Astrocyte (in vitro differentiated cells and primary cell): ENCODE measurements around the gene SHROOM3. TPM values are rescaled to one million over a fixed set of nuclear protein-coding genes. Genes with fewer than 3 reads are reported as not detected.
A peak's percentile ranks its signal among the peaks of the same experiment; 100 is the strongest.

Source experiments
- DNase-seq: peaks from one replicate; pipeline ENCODE4 v3.0.0-alpha.2; 2010; ENCODE audit warnings: low read depth
- FAIRE-seq: peaks from 2 replicates; lab custom pipeline; 2011; peaks lifted over from hg19 to GRCh38; lab: Jason Lieb, UNC
- H2AFZ ChIP-seq: 2 replicates; pipeline ENCODE4 v1.6.0; 2012; ENCODE audit warnings: low read depth, low read length, inconsistent platforms
- H3K27ac ChIP-seq: 2 replicates; pipeline ENCODE4 v1.5.1; 2011; ENCODE audit warnings: low read depth, low read length, inconsistent platforms
- H3K27me3 ChIP-seq: 2 replicates; pipeline ENCODE4 v1.6.0; 2011; ENCODE audit warnings: low read length, inconsistent platforms; ENCODE audit not compliant: insufficient read depth
- H3K36me3 ChIP-seq: 2 replicates; pipeline ENCODE4 v1.5.1; 2011; ENCODE audit warnings: low read length, inconsistent platforms; ENCODE audit not compliant: insufficient read depth
- H3K4me1 ChIP-seq: 2 replicates; pipeline ENCODE4 v1.5.1; 2011; ENCODE audit warnings: low read length, inconsistent platforms; ENCODE audit not compliant: insufficient read depth
- H3K4me2 ChIP-seq: 2 replicates; pipeline ENCODE4 v1.6.0; 2012; ENCODE audit warnings: low read length, inconsistent platforms
- H3K4me3 ChIP-seq: 2 replicates; pipeline ENCODE4 v1.5.1; 2011; ENCODE audit warnings: low read depth, mild to moderate bottlenecking, low read length, inconsistent platforms; ENCODE audit not compliant: insufficient read depth
- H3K79me2 ChIP-seq: 2 replicates; pipeline ENCODE4 v1.6.0; 2012; ENCODE audit warnings: mild to moderate bottlenecking, low read length, inconsistent platforms; ENCODE audit not compliant: insufficient read depth
- H3K9ac ChIP-seq: 2 replicates; pipeline ENCODE4 v1.6.0; 2012; ENCODE audit warnings: mild to moderate bottlenecking, low read length, inconsistent platforms
- H3K9me3 ChIP-seq: 2 replicates; pipeline ENCODE4 v1.5.1; 2012; ENCODE audit warnings: low read depth, mild to moderate bottlenecking, low read length, inconsistent platforms; ENCODE audit not compliant: insufficient read depth
- H4K20me1 ChIP-seq: 2 replicates; pipeline ENCODE4 v1.6.0; 2012; ENCODE audit warnings: low read length, inconsistent platforms; ENCODE audit not compliant: insufficient read depth
- H3K27ac Mint-ChIP-seq: one replicate; pipeline ENCODE4 v1.8.0; 2021; ENCODE audit warnings: mild to moderate bottlenecking, mixed read lengths; ENCODE audit not compliant: unreplicated experiment
- H3K27me3 Mint-ChIP-seq: one replicate; pipeline ENCODE4 v1.8.0; 2021; ENCODE audit warnings: low read depth, mixed read lengths; ENCODE audit not compliant: unreplicated experiment
- H3K36me3 Mint-ChIP-seq: one replicate; pipeline ENCODE4 v1.8.0; 2021; ENCODE audit warnings: low read depth, mixed read lengths; ENCODE audit not compliant: unreplicated experiment
- H3K4me1 Mint-ChIP-seq: one replicate; pipeline ENCODE4 v1.8.0; 2021; ENCODE audit warnings: low read depth, mixed read lengths; ENCODE audit not compliant: unreplicated experiment
- H3K4me3 Mint-ChIP-seq: one replicate; pipeline ENCODE4 v1.8.0; 2021; ENCODE audit warnings: mild to moderate bottlenecking, moderate library complexity, mixed read lengths; ENCODE audit not compliant: unreplicated experiment
- H3K9me3 Mint-ChIP-seq: one replicate; pipeline ENCODE4 v1.8.0; 2021; ENCODE audit warnings: mild to moderate bottlenecking, mixed read lengths; ENCODE audit not compliant: unreplicated experiment
- EZH2 ChIP-seq: IDR thresholded peaks from 2 replicates; pipeline ENCODE4 v1.6.1; 2012; ENCODE audit warnings: mild to moderate bottlenecking, low read length, inconsistent platforms; ENCODE audit not compliant: insufficient read depth
- total RNA-seq: library from RNA; stranded (reverse); gene quantifications from 2 replicates; pipeline ENCODE4 v1.2.1, GENCODE V29; 2021
- TF ChIP-seq, protein P1 (sequence below): IDR thresholded peaks from 2 replicates; pipeline ENCODE4 v1.5.1; 2011; ENCODE audit warnings: low read depth, mild to moderate bottlenecking, inconsistent platforms, low read length, moderate library complexity; ENCODE audit not compliant: insufficient read depth

Gene SHROOM3
- total RNA-seq, 1 donor from 2014 or later: 64.6 TPM

DNA sequence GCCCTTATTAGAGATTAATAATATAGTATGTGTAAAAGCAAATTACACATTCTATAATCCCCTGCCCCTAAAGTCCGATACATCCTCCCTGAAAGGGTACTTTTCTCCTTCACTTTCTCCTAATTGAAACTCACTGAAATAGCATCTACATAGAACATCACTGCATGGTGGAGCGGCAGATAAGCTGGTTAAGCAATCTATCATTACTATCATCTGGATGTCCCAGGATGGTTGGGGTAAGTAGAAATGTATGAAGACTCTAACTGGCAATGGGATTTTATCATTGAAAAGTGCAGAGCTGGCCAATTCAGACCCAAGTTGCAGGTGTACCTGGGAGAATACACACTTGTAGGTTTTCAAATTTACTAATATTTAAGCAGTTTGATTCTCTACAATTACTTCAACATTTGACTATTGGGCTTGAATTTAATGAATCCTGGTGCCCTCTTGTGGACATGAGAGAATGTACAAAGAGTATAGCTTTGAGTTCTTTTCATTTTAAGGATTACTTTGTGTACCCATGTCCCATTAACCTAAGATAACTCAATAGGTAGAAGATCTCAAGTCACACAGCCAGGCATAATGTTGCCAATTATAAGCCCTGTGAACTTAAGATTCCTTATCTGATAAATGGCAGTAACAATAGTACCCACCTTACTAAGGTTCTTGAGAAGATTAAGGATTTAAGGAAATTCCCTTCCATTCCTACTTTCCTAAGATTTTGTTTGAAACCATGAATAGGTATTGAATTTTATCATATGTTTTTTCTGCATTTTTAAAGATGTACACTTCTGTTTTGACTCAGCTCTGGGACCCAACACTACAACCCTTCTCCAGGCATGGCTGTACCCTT lies 69.8 kb downstream of the SHROOM3 start:
- Mint-ChIP-seq H3K27me3 (no peaks in the 10 kb centered on the region), H3K9me3 (no peaks in the 10 kb centered on the region), H3K4me3 (no peak overlapping the region), H3K4me1 (no peaks in the 10 kb centered on the region), H3K27ac (no peak overlapping the region), H3K36me3 (no peaks in the 10 kb centered on the region)
- Histone ChIP-seq H4K20me1 (no peaks in the 10 kb centered on the region), H3K27me3 (no peaks in the 10 kb centered on the region), H3K27ac (no peak overlapping the region), H2AFZ (no peak overlapping the region), H3K9ac (no peak overlapping the region), H3K79me2 (no peaks in the 10 kb centered on the region), H3K4me2 (no peak overlapping the region), H3K9me3 (no peaks in the 10 kb centered on the region), H3K4me1 (no peaks in the 10 kb centered on the region), H3K36me3 (no peaks in the 10 kb centered on the region), H3K4me3 (no peak overlapping the region)
- DNase-seq (peak; percentile 40), FAIRE-seq (peak; percentile 85)
- TF ChIP-seq, protein P1, sequence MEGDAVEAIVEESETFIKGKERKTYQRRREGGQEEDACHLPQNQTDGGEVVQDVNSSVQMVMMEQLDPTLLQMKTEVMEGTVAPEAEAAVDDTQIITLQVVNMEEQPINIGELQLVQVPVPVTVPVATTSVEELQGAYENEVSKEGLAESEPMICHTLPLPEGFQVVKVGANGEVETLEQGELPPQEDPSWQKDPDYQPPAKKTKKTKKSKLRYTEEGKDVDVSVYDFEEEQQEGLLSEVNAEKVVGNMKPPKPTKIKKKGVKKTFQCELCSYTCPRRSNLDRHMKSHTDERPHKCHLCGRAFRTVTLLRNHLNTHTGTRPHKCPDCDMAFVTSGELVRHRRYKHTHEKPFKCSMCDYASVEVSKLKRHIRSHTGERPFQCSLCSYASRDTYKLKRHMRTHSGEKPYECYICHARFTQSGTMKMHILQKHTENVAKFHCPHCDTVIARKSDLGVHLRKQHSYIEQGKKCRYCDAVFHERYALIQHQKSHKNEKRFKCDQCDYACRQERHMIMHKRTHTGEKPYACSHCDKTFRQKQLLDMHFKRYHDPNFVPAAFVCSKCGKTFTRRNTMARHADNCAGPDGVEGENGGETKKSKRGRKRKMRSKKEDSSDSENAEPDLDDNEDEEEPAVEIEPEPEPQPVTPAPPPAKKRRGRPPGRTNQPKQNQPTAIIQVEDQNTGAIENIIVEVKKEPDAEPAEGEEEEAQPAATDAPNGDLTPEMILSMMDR: peak; percentile 75
- TF ChIP-seq EZH2: no peak

DNA sequence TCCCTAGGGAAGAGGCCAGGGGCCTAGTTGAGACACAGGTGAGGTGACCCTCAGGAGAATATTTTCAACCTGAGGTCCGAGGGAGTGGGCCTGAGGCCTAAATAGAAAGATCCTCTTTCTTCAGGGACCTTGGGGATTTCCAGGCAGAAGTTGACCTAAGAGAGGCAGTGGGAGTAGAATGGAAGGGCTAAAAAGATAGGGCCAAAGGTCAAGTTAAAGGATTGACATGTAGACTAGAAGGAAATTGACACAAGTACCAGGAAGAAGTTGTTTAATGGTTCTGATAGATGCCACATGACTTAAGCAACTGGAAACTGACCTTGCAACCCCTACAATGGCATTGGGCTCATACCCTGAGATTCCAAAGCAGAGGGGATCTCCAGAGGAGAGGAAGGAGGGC lies 76.9 kb downstream of the SHROOM3 start:
- Histone ChIP-seq H3K4me3 (no peak overlapping the region), H3K27me3 (no peaks in the 10 kb centered on the region), H4K20me1 (no peaks in the 10 kb centered on the region), H3K4me2 (no peak overlapping the region), H3K4me1 (no peaks in the 10 kb centered on the region), H3K79me2 (no peaks in the 10 kb centered on the region), H2AFZ (no peak overlapping the region), H3K27ac (no peak overlapping the region), H3K9me3 (no peaks in the 10 kb centered on the region), H3K36me3 (no peaks in the 10 kb centered on the region), H3K9ac (no peak overlapping the region)
- Mint-ChIP-seq H3K27ac (peak overlapping the region; percentile 14), H3K27me3 (no peaks in the 10 kb centered on the region), H3K4me3 (no peak overlapping the region), H3K9me3 (no peaks in the 10 kb centered on the region), H3K36me3 (no peaks in the 10 kb centered on the region), H3K4me1 (peaks cover 9% of the 10 kb centered on the region)
- TF ChIP-seq EZH2: no peak
- TF ChIP-seq, protein P1: no peak
- no peak for DNase-seq
- FAIRE-seq: no peak

DNA sequence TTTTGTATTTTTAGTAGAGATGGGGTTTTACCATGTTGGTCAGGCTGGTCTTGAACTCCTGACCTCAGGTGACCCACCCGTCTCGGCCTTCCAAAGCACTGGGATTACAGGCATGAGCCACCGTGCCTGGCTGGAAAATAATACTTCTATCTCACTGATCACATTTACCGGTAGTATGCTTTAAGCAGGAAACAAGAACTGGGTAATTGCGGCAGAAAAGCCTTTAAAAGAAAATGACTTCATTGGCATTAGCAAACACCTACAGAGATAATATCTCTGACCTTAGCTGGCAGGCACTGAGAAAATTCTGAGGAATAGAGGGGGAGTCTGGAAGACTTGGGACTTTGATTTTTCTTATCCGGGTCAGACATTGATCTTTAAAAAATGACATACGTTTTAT lies 78.5 kb downstream of the SHROOM3 start:
- H3K27me3 ChIP-seq: no peaks in the 10 kb centered on the region
- FAIRE-seq: no peak
- no peak overlapping the region for H3K4me2 ChIP-seq
- no peaks in the 10 kb centered on the region for H3K36me3 ChIP-seq
- Mint-ChIP-seq H3K27ac (no peak overlapping the region), H3K4me3 (no peak overlapping the region), H3K27me3 (no peaks in the 10 kb centered on the region), H3K36me3 (no peaks in the 10 kb centered on the region), H3K9me3 (no peaks in the 10 kb centered on the region), H3K4me1 (peaks cover 17% of the 10 kb centered on the region)
- H3K4me1 ChIP-seq: no peaks in the 10 kb centered on the region
- no peak overlapping the region for H3K9ac ChIP-seq
- H3K4me3 ChIP-seq: no peak overlapping the region
- no peak overlapping the region for H3K27ac ChIP-seq
- no peak for DNase-seq
- H4K20me1 ChIP-seq: no peaks in the 10 kb centered on the region
- H2AFZ ChIP-seq: no peak overlapping the region
- H3K9me3 ChIP-seq: no peaks in the 10 kb centered on the region
- no peaks in the 10 kb centered on the region for H3K79me2 ChIP-seq
- TF ChIP-seq EZH2: no peak
- TF ChIP-seq, protein P1: no peak
